HG03565 (cell line): ENCODE results near the gene TRAPPC3L.

Experiments
- ATAC-seq: cut with Tn5 transposase; IDR thresholded peaks from one replicate; pipeline ENCODE4 v1.9.1; 2021; ENCODE audit warnings: mild to moderate bottlenecking, moderate library complexity; ENCODE audit not compliant: unreplicated experiment

Gene TRAPPC3L

DNA sequence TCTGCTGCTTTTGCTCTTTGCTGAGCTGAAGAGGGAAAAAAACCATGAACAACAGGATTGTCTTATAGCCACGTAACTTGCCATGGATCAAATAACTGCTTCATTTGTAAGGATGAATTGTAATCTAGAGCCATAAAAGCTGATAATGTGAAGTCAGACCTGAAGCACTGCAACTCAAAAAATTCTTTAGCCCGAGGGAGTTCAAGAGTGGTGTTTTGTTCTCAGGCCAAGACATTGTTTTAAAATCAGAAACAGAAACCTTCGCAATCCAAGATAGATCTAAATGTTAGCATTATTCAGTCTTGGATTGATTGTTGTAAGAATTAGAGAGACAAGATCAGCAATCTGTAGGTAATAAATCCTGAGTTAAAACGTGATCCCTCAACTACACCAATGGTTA lies at the start of gene TRAPPC3L:
Gene TRAPPC3L (minus strand): TSS at position 34 of the 400 bp plus-strand sequence. CDS start 170 bp downstream, outside the sequence.
- no peak for ATAC-seq

DNA sequence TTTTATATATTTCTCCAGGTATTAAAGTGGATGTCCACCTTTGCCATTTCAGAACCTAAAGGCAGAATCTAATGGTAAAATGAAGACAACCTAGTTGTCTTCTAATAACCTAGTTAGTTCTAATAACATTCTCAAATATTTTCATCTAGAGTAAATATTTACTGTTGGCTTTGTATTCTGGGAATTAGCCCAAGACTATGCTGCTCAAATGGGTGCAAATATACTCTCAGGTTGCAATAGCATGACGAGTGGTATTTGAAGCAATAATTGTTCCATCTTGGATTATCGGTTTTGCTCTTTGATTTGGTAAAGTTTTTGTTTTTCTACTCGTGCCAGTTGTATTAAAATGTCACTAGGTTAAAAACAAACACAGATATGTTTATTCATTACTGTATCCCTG lies 49.8 kb upstream of the TRAPPC3L start:
- no peak for ATAC-seq

DNA sequence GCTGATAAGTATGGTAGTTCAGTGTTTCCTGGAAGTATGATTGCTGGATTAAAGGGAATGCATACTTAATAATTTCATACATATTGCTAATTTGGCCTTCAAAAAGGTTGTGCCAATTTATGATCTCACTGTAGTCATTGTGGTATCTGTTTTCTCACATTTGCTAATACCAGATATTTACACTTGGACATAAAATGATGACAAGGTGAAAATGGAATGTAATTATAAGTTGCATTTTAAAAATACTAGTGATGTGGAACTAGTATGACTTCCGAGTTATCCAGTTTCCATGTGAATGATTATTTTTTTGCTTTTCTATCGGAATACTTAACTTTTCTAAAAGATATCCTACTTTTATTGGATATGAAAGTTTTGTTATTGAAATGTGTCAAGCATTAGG lies 41.3 kb upstream of the TRAPPC3L start:
- no peak for ATAC-seq

DNA sequence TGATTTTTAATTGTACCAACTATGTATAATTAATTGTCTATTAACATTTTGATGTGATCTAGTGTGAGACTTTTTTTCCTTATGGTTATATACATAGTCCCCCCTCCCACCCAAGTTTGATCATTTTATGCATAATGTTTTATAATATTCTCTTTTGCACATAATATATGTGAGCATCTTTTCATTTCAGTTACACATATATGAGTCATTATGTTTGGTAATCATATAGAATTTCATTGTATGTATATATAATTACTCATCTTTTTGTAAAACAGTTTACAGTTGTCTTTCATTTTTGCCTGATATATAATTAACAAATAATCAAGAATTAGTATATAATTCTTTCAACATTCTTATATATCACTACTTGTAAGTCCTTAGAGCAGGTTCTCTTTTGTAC lies 40.8 kb upstream of the TRAPPC3L start:
- ATAC-seq: no peak

DNA sequence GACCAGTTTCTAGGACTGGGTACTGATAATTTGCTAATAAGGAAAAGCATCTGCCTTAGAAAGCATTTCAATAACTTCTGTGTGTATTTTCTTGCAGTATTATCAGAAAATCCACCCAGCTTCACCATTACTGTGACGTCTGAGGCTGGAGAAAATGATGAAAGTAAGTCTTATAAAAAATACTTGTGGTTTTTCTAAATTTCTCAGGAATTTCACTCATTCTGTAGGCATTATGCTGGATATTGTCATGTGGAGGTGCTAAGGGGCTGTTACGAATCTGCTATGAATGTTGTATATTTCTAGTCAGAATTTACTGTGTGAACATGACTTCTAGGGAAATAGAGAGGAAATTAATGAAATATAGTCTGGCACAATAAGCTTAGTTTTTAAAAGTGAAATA lies 34.7 kb upstream of the TRAPPC3L start:
- no peak for ATAC-seq

DNA sequence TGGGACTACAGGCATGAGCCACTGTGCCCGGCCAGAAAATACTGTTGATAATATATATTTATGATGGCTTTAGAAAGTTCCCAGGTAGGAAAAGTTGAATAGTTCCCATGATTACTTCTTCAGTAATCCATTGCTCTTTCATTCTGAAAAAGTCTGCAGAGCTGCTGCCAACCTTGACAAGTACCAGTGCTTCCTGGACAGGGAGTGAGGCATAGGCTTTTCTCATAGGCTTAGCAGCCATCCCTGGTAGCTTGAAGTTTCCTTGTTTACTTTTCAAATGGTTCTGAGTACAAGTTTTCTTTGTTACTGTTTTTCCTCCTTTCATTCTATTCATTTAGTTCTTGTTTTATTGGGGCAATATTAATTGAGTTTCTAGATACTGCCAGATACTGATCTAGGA lies 33.7 kb upstream of the TRAPPC3L start:
- no peak for ATAC-seq

DNA sequence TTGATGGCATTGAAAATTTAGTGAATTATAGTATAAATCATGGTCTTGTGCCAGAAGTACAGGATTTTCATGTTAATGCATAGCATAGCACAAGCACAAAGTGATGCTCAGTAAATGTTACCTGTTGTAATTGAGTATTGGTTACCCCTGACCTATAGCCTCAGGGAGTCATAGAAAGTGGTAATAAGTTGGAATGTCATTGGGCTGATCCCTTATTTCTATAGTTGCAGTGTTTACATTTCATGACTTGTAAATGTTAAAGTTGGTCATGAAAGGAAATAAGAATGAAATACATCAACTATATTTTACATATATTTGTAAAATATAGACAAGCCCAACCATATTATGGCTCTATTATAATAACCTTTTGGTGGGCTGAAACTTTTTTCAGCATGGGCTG lies 32.9 kb upstream of the TRAPPC3L start:
- ATAC-seq: no peak

DNA sequence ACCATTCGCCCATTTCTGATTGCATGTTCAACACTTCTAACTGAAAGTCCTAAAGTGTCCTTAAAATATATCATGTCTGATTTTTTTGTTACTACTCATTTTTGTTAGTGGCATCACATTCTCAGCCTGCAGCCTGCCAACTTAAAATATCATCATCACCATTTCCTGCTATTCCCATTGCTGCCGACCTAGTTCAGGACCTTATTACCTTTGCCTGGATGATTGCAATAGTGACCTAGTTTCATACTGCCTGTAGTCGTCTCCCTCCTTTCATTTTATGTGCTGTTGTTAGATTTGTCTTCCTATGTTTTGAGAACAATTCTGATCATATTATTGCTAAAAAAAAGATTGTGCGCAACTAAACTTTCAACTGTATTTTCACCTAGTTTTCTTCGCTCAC lies 32.0 kb upstream of the TRAPPC3L start:
- no peak for ATAC-seq

DNA sequence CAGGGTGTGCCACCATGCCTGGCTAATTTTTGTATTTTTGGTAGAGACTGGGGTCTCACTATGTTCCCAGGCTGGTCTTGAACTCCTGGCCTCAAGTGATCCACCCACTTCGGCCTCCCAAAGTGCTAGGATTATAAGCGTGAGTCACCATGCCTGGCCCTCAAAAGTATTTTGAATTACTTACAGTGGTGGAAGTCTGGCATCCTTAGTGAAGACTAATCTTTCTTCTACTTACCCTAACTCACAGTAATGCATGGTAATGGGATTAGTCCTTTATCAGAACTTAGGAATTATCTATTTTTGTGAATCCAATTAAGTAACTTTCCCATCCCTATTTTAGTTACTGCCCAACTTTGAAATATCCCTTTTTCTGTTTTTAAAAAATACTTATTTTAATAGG lies 29.7 kb upstream of the TRAPPC3L start:
- ATAC-seq: no peak

DNA sequence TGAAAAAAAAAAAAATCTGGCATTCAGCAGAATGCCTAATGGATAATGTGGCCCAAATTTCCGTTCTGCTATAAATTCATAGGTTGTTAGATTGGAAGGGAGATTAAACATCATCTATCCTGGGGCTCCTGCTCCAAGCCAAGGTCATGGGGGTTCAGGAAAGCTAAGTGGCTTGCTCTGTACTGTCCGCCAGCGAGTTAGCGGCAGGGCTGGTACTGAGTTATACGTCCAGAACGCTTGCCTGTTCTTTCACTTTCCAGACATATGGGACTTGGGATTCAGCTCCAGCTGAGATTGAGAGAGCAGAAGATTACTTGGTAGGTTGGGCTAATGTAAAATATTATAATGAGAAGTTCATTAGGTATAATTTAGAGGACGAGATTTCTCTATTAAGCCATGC lies 26.7 kb upstream of the TRAPPC3L start:
- no peak for ATAC-seq

DNA sequence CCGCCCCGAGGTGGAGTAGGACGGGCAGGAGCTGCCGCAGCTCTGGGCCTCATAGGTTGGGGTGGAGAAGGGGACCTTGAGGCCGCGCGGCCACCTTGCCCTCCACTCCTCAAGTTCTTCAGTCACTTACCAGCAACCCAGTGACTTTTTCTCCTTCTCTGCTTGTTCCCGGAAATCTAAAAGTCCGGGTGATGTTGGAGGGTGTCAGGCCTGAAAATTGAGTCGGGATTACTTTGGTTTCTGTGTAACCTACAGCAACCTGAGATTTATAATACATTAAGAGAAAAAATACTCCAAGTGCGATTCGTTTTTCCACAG lies 26.2 kb upstream of the TRAPPC3L start:
- no peak for ATAC-seq

DNA sequence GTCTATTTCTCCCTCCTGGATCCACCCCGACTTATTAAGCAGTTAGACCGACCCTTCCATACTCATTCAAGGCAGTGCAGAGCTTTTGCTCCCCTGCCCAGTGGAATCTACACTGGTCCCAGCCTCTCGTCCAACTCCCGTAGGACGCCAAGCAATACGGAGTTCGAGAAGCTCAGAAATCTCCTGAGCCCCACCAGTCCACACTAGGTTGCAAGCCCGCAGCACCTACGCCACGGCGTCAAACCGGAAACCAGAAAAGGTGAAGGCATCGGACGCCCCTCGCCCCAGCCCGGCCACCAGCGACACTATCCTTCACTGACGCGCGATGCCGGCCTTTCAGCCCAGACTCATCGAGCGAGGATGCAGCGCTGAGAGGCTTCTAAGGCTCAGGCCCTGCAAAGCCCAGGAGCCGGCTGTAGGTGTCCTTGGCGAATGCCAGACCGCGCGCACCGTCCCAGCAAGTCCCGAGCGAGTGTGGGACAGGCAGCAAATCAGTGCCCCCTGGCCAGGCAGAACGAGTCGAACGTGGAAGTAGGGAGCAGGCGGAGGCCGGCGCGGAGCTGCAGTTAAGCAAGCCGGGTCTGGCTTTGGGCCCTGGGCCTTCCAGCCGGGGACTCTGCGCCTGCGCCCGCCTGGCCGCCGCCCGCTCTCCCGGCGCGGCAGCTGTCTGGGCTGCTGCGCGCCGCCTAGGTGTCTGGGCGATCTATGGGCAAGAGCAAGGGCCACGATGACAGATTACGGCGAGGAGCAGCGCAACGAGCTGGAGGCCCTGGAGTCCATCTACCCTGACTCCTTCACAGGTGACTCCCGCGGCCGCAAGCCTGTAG lies 25.6 kb upstream of the TRAPPC3L start, which contains the start of gene RWDD1:
Gene RWDD1 (plus strand): TSS at position 649 of the 827 bp plus-strand sequence. CDS start 79 bp downstream, at position 728.
- peak; percentile 93 for ATAC-seq

DNA sequence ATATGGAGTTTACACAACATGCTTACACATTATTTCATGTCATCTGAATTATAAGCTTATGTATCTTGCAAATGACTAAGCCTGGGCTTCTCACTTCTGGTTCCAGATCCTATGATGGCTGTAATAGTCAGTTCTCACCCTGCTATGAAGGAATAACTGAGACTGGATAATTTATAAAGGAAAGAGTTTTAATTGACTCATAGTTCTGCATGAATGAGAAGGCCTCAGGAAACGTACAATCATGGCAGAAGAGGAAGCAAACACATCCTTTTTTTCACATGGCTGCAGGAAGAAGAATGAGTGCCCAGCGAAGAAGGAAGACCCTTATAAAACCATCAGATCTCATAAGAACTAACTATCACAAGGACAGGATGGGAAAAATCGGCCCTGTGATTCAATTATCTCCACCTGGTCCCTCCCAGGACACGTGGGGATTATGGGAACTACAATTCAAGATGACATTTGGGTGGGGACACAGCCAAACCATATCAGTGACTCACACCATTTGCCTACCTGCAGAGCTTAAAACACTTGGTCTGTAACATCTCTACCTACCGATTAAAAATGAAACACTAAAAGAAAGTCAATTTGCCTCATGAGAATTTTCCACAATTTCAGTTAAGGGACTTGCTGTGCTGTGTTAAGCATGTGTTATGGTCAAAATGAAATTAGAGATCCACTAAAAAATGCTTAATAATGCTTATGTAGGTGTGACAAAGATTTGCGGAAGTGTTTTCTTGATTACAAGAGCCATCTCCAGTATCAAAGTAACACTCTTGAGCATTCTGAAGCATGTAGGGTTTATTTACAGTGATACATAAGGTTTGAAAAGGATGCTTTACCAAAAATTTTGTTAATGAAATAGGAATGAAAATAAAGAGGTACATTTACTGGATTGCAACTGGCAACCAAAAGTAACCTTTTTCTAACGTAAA lies 23.6 kb upstream of the TRAPPC3L start:
- no peak for ATAC-seq

DNA sequence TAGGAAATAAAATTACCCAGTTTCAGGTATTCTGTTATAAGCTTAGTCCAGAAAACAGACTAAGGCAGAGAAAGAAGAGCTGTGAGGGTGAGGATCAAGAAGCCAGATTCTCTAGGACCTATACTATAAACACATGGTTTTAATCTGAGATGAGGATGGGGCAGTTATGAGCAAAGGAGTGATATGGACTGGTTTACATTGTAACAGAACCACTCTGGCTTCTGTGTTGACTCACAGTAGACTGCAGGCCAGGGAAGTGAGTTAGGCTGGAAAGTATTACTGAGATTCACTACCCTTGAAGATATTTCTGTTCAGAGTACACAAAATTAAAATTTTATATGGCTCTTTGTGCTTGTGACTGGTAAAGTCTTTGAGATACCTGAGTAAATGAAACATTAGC lies 22.6 kb upstream of the TRAPPC3L start:
- ATAC-seq: no peak

DNA sequence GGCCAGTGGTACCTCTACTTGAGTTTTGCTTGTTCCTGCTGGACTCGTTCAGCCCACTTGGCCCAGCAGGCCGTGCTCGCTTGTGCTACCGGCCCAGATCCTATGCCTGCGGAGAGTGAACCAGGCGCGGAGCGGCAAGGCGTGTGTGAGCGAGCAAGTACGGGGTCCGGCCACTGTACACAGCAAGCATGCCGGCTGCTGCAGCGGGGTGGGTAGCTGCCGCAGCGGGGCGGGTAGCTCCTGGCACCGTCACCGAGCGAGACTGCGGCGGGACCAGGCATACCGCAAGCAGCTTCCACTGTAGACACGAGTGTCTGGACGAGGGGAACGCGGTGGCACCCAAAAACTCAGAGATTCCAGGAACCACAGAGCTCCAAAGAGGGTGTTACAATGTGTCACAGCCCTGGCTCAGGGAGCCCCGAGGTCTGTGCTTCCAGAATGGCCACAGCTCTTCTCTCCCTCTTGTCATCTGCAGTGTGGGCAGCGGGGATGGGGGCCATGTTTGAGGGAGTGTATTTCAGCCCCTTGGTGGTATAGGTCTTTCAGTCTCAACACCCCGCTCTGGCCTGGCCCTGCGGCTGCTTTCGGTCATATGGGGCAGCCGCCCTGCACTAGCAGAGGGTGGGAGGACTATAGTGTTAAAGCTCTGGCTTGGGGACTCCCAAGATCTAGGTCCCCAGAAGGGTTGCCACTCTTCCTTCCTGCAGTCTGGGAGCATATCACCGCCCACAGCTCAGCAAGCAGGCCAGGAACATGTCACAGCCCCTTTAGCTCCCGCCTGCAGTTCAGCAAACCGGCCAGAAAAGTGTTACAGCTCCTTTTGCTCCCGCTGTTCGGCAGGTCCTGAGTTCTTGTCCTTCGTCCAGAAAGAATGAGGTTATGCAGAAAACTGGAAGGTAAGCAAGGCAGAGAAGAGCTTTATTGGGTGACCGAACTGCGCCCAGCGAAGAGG lies 19.7 kb upstream of the TRAPPC3L start:
- ATAC-seq: no peak

DNA sequence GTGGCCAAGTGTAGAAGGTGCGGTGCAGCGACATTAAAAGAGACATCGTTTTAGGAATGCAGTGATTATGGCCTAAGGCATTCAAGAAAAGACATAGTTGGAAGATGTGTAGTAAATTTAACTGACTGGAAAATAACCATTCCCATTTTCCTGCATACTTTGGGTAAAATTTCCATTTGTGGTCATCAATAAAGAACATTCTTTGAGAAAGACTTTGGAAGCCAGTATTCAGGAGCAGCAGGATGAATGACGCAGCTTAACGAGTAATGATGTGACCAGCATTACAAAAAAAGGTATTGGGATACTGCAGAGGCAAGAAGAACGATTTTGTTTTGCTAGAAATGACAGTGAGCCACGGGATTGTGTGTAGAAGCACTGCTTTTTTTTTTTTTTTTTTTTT lies 18.8 kb upstream of the TRAPPC3L start:
- ATAC-seq: no peak

DNA sequence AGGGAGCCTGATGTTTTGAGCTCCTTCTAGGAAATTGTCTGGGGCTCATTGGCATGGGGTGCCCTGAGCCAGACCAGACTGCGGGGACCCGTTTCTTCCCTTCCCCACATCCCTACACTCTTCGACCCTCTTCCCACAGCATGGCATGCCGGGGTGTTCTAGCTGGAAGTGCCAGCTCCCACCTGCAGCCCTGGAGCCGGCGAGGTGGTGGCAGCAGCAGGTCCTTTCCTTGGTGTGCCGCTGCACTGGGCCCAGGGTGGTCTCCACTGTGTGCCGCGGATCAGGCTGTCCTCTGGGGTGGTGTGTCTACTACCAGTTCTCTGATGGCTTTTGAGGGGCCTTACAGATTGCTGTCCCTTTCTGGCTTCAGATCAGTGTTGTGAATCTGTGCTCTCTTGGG lies 18.3 kb upstream of the TRAPPC3L start:
- no peak for ATAC-seq

DNA sequence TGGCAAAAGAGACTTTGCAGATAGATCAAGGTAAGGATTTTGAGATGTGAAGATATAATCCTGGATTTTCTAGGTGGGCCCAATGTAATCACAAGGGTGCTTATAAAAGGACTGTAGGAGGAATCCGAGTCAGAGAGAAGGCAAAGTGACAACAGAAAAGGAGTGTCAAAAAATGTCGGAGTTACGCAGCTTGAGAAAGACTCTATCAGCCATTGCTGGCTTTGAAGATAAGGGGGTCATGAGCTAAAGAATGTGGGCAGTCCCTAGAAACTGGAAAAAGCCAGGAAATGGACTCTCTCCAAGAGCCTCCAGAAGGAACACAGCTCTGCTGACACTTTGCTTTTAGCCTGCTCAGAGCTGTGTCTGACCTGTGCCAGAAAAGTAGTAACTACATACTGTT lies 17.1 kb upstream of the TRAPPC3L start:
- no peak for ATAC-seq

DNA sequence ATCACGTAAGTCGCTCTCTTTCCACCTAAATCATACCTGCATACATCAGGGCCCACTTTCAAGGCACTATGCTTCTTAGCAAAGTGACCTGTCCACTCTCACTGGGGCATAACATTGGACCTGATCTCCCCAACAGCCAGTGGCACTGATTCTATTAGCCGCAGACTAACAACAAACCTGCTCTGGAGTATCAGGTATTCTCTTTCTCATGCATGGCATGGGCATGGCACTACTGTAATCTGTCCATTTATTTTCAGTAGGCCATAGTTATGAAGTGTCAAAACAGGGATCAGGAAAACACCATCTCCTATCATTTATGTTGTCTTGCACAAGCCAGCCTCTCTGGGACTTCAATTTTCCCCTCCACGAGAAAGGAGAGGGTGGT lies 16.5 kb upstream of the TRAPPC3L start:
- no peak for ATAC-seq

DNA sequence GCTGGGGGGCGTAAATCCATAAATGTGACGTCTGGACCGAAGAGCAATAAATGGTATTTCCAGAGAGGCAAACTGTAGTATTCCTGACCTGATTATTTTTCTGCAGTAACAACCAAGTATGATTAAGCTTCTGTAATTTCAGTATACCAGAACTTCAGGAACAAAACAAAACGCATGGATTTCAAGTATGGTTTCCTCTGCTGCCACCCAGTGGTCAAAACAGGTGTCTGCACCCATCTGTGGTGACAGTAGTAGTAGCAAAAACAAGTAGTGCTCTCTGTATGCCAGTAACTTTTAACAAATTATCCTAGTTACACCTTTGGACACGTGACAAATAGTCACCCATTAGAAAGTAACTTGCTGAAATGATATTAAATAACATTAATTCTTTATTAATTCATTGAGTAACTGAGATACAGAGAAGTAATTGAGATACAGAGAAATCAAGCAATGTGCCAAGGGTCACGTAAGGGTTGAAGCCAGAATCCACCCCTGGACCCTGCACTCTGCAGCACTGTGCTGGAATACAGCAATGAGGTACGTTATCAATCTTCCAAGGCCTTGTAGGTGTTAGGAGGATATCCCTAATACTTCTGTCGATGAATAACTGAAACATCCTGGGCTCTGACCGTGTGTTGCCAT lies 16.0 kb upstream of the TRAPPC3L start:
- peak; percentile 68 for ATAC-seq
